ENCODE data around the gene ZGPAT.

ZGPAT gene

DNA sequence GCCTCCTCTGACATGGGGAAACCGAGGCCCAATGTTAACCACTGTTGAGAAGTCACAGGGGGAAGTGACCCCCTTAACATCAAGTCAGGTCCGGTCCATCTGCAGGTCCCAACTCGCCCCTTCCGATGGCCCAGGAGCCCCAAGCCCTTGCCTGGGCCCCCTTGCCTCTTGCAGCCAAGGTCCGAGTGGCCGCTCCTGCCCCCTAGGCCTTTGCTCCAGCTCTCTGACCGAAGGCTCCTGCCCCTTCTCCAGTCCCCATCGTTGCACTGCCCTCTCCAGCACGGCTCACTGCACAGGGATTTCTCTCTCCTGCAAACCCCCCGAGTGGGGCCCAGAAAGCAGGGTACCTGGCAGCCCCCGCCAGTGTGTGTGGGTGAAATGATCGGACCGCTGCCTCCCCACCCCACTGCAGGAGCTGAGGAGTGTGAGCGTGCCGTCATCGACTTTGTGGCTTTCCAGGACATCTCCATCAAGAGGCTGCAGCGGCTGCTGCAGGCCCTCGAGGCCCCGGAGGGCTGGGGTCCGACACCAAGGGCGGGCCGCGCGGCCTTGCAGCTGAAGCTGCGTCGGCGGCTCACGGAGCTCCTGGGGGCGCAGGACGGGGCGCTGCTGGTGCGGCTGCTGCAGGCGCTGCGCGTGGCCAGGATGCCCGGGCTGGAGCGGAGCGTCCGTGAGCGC lies 9.8 kb upstream of the ZGPAT start:
- no peaks in the 10 kb centered on the region for H3K9me3 Mint-ChIP-seq
- ATAC-seq (replicated peaks; ENCODE audit: extremely low read depth, poor library complexity, severe bottlenecking) (no peak), DNase-seq (ENCODE audit: low spot score in 2 of 2) (no peak)
- H3K4me1 Mint-ChIP-seq = peaks cover 30% of the 10 kb centered on the region
- peak overlapping the region; percentile 43 for H3K4me3 Mint-ChIP-seq
- H3K36me3 Mint-ChIP-seq (ENCODE audit: insufficient read depth) = peaks cover 25% of the 10 kb centered on the region
- no peaks in the 10 kb centered on the region for H3K27me3 Mint-ChIP-seq
- H3K27ac Mint-ChIP-seq (ENCODE audit: low read depth) = no peak overlapping the region

DNA sequence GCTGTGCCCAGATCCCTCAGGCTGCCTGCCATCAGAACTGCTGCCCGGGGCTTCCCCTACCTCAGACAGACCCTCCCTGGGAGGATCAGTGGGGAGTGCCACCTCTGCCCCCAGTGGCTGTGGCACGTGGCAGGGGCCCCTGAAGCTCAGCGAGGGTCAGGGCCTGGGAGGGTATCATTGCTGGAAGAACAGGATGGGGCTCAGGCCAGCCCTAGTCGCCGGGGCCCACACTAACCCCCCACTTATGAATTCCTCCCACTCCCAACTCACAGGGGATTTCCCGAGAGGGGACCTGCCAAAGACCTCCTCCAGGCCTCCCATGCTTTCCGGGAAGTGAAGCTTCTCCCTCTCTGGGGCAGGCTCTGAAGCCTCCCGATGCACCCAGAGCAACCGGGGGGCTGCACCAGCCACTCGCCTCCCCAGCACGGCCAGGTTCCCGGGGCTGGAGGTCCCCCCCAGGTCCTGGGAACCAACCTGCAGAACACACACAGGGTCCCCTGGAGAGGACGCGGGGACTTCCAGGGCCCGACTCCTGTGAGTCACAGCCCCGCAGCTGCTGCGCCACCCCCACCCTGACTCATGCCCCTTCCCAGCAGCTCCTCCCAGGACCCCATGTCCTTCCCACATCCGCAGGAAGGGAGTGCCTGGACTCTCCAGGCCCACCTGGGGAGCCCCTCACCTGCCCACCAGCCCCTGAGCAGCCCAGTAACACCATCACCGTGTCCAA lies 8.9 kb upstream of the ZGPAT start:
- H3K36me3 Mint-ChIP-seq (ENCODE audit: insufficient read depth) = peaks cover 19% of the 10 kb centered on the region
- peaks cover 26% of the 10 kb centered on the region for H3K4me1 Mint-ChIP-seq
- no peaks in the 10 kb centered on the region for H3K27me3 Mint-ChIP-seq
- peak overlapping the region; percentile 13 for H3K4me3 Mint-ChIP-seq
- no peak for ATAC-seq (replicated peaks; ENCODE audit: extremely low read depth, poor library complexity, severe bottlenecking)
- H3K9me3 Mint-ChIP-seq = no peaks in the 10 kb centered on the region
- DNase-seq (ENCODE audit: low spot score in 2 of 2) = no peak
- no peak overlapping the region for H3K27ac Mint-ChIP-seq (ENCODE audit: low read depth)

- DNase-seq (ENCODE audit: low spot score in 2 of 2) (no peak), ATAC-seq (replicated peaks; ENCODE audit: extremely low read depth, poor library complexity, severe bottlenecking) (no peak)
- Mint-ChIP-seq H3K4me3 (peak overlapping the region; percentile 13), H3K4me1 (peaks cover 25% of the 10 kb centered on the region), H3K27me3 (no peaks in the 10 kb centered on the region), H3K27ac (ENCODE audit: low read depth) (no peak overlapping the region), H3K9me3 (no peaks in the 10 kb centered on the region), H3K36me3 (ENCODE audit: insufficient read depth) (peaks cover 20% of the 10 kb centered on the region)
These were observed 8.2 kb upstream of the ZGPAT start for GRCh38 chr20:63699466-63700198.

DNA sequence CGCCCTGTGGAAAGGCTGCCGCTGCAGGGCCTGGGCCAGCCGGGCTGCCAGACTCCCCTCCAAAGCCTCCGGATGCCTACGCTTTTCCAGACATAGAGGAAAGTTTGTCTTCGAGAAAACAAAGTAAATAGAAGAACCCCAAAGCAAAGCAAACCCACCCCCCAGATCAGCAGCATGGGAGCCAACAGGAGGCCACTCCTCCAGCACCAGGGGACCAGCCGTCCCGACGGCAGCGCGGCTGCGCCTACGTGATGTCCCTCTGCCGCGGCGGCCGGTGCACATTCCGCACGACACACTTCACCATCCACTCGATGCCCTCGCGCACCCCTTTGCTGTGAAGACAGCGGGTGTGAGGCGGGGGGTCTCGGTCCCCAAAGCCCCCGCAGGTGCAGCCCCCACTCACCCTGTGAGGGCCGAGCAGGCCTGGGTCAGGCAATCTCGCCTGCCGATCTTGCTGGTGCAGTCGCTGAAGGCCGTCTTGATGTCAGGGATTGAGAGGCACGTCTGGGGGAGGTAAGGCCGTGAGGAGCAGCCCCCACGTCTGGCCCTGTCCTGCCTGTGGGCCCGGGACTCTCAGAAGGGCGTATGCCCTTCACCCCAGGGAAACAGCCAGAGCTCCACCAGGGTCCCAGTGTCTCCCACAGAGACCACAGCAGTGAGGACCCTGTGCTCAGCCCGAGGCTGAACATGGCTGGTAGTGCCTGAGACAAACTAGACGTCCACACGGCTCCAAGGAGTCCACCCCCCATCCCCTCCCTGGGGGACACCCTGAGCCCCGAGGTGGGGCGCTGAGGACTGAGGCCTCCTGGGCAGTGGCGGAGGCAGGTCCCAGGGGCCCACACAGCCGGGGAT lies 7.4 kb upstream of the ZGPAT start:
- peaks cover 27% of the 10 kb centered on the region for H3K36me3 Mint-ChIP-seq (ENCODE audit: insufficient read depth)
- no peak overlapping the region for H3K27ac Mint-ChIP-seq (ENCODE audit: low read depth)
- H3K4me3 Mint-ChIP-seq = no peak overlapping the region

DNA sequence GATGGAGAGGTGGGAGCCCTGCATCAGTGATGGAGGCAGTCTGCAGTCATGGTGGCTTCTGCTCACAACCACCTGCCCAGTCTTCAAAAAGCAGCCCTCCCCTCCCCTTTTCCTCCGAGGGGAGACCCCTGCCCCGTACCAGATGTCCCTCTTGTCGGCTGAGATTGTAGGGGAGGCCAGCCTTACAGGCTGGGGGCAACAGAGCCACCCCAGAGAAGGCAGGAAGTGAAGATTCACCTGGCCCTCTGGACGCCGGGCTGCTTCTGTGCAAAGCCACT lies 6.8 kb upstream of the ZGPAT start:
- no peak overlapping the region for H3K27ac Mint-ChIP-seq (ENCODE audit: low read depth)
- H3K4me3 Mint-ChIP-seq = no peak overlapping the region

More for the DNA sequence above, 7.4 kb upstream of the ZGPAT start:
- no peak for ATAC-seq (replicated peaks; ENCODE audit: extremely low read depth, poor library complexity, severe bottlenecking)
- no peak for DNase-seq (ENCODE audit: low spot score in 2 of 2)
- no peaks in the 10 kb centered on the region for H3K27me3 Mint-ChIP-seq
- H3K4me1 Mint-ChIP-seq = peaks cover 30% of the 10 kb centered on the region
- no peaks in the 10 kb centered on the region for H3K9me3 Mint-ChIP-seq

GRCh38 chr20:63701329-63702035 lies 6.4 kb upstream of the ZGPAT start:
- ATAC-seq (replicated peaks; ENCODE audit: extremely low read depth, poor library complexity, severe bottlenecking) = no peak
- DNase-seq (ENCODE audit: low spot score in 2 of 2) = no peak
- Mint-ChIP-seq H3K4me3 (no peak overlapping the region), H3K27ac (ENCODE audit: low read depth) (peak overlapping the region; percentile 35), H3K9me3 (no peaks in the 10 kb centered on the region), H3K36me3 (ENCODE audit: insufficient read depth) (peaks cover 24% of the 10 kb centered on the region), H3K4me1 (peaks cover 32% of the 10 kb centered on the region), H3K27me3 (no peaks in the 10 kb centered on the region)

More for the DNA sequence above, 6.8 kb upstream of the ZGPAT start:
- H3K27me3 Mint-ChIP-seq = no peaks in the 10 kb centered on the region
- no peaks in the 10 kb centered on the region for H3K9me3 Mint-ChIP-seq
- DNase-seq (ENCODE audit: low spot score in 2 of 2) = no peak
- peaks cover 25% of the 10 kb centered on the region for H3K36me3 Mint-ChIP-seq (ENCODE audit: insufficient read depth)
- peaks cover 31% of the 10 kb centered on the region for H3K4me1 Mint-ChIP-seq
- no peak for ATAC-seq (replicated peaks; ENCODE audit: extremely low read depth, poor library complexity, severe bottlenecking)

GRCh38 chr20:63702036-63702665 lies 5.7 kb upstream of the ZGPAT start:
- H3K9me3 Mint-ChIP-seq = no peaks in the 10 kb centered on the region
- ATAC-seq (replicated peaks; ENCODE audit: extremely low read depth, poor library complexity, severe bottlenecking) (no peak), DNase-seq (ENCODE audit: low spot score in 2 of 2) (no peak)
- no peaks in the 10 kb centered on the region for H3K27me3 Mint-ChIP-seq
- H3K4me1 Mint-ChIP-seq = peaks cover 39% of the 10 kb centered on the region
- peaks cover 28% of the 10 kb centered on the region for H3K36me3 Mint-ChIP-seq (ENCODE audit: insufficient read depth)
- no peak overlapping the region for H3K4me3 Mint-ChIP-seq
- peak overlapping the region; percentile 35 for H3K27ac Mint-ChIP-seq (ENCODE audit: low read depth)

DNA sequence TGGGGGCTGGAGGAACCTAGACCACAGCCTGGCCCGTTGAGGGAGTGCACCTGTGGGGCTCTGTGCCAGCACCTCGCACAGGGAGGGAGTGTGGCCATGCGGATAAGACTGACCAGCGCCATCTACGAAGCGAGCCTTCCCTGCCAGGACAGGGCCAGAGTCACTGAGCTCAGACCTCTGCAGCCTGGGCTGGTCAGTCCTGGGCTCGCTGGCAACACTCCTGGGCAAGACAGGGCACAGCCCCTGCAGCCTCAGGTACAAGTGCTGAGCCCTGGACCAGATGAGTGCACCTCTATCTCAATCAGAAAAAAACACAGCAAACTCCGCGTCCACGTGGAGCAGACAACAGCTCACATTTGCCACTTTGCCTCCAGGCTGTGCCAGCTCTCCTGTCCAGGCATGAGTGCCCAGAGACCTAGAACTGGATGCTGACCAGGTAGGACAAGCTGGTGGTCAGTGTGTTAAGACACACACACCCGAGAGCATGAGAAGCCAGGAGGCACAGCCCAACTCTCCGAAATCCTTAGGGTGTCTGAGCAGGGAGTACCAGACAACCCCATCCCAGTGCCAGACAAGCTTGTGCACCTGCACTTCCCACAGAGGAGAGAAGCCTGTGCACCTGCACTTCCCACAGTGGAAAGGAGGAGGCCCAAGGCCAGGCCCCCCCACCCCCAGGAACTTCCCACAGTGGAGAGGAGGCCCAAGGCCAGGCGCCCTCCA lies 4.9 kb upstream of the ZGPAT start:
- Mint-ChIP-seq H3K27me3 (no peaks in the 10 kb centered on the region), H3K4me1 (peaks cover 41% of the 10 kb centered on the region), H3K27ac (ENCODE audit: low read depth) (no peak overlapping the region), H3K4me3 (no peak overlapping the region), H3K36me3 (ENCODE audit: insufficient read depth) (peaks cover 30% of the 10 kb centered on the region), H3K9me3 (no peaks in the 10 kb centered on the region)
- no peak for DNase-seq (ENCODE audit: low spot score in 2 of 2)
- ATAC-seq (replicated peaks; ENCODE audit: extremely low read depth, poor library complexity, severe bottlenecking) = no peak

- ATAC-seq (replicated peaks; ENCODE audit: extremely low read depth, poor library complexity, severe bottlenecking) (no peak), DNase-seq (ENCODE audit: low spot score in 2 of 2) (no peak)
- Mint-ChIP-seq H3K4me3 (no peak overlapping the region), H3K36me3 (ENCODE audit: insufficient read depth) (peaks cover 27% of the 10 kb centered on the region), H3K4me1 (peaks cover 43% of the 10 kb centered on the region), H3K27ac (ENCODE audit: low read depth) (no peak overlapping the region), H3K27me3 (no peaks in the 10 kb centered on the region), H3K9me3 (no peaks in the 10 kb centered on the region)
These were observed 4.3 kb upstream of the ZGPAT start for GRCh38 chr20:63703471-63703975.

DNA sequence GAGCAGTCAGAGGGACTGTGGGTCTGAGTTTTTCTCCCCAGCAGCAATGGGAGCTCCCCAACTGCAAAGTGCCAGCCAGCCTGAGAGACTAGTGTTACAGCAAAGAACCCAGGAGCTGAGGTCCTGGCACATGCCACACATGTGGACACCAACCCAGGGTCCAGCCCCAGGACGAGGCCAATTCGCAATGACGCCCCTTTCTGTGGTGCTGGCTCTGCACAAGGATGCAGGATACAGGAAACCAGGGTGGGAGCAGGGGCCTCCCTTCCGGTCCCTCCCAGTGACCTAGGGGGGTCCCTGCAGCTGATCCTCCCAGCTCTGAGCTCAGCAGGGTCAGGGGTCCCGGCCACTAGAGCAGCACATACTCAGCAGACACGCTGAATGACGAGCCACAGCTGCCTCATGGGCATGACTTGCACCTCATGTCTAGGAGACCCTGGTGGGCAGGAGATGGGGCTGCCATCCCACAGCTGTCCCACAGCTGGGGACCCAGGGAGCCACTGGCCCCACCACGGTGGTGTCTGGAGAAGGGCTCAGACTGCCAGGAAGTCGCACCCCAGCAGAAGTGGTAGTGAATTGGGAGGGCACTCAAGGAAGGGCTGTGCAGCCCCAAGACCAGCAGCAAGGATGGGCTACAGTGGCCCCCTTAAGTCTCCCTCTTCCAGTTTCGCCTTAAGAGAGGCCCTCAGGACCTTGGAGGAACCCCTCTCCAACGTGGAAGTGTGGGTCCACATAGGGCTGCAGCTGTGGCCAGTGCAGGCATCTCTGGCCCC lies 3.7 kb upstream of the ZGPAT start:
- ATAC-seq (replicated peaks; ENCODE audit: extremely low read depth, poor library complexity, severe bottlenecking) = no peak
- no peak for DNase-seq (ENCODE audit: low spot score in 2 of 2)
- Mint-ChIP-seq H3K36me3 (ENCODE audit: insufficient read depth) (peaks cover 28% of the 10 kb centered on the region), H3K4me1 (peaks cover 47% of the 10 kb centered on the region), H3K4me3 (no peak overlapping the region), H3K27me3 (no peaks in the 10 kb centered on the region), H3K9me3 (no peaks in the 10 kb centered on the region), H3K27ac (ENCODE audit: low read depth) (no peak overlapping the region)

Data from central memory CD8-positive, alpha-beta T cell (primary cell).